T-helper 2 cell (primary cell): Measurements from ENCODE around the gene RARG.
"Not testable (repeated sequence)": the region's sequence is repeated elsewhere in the genome, so short reads cannot be mapped to it uniquely, and the experiment has no call there.

ENCODE experiments used
- DNase-seq, 5 experiments: peaks; one replicate each; pipeline versions ENCODE4 v3.0.0 to v3.0.0-alpha.2; 2012 to 2022

RARG gene

GRCh38 chr12:53208435-53208834 is 23.6 kb downstream of the RARG start:
- no peak for DNase-seq

DNA sequence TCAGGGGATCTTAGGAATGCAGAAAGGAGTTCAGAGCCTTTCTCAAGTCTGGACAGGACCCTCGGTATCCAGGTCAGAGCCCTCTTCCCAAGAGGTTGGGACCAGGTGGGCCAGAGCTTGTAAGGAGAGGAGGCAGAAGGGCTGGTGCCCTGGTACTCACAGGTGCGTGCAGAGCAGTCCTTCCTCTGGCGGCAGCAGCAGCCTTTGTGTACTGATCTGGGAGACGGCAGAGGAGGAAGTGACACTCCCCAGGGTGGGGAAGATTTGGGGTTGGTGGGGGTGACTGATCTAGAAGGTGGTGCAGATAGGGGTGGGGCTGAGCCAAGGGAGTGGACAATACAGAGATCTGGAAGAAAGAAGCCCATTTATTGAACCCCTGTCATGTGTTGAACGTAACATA is 25.0 kb downstream of the RARG start, which contains the start of gene ITGB7:
Gene ITGB7 (minus strand): TSS at position 210 of the 400 bp plus-strand sequence. CDS start 6,808 bp downstream, outside the sequence.
- peak in 3 of 5 experiments; percentile 52 to 88 (median 69) for DNase-seq

DNA sequence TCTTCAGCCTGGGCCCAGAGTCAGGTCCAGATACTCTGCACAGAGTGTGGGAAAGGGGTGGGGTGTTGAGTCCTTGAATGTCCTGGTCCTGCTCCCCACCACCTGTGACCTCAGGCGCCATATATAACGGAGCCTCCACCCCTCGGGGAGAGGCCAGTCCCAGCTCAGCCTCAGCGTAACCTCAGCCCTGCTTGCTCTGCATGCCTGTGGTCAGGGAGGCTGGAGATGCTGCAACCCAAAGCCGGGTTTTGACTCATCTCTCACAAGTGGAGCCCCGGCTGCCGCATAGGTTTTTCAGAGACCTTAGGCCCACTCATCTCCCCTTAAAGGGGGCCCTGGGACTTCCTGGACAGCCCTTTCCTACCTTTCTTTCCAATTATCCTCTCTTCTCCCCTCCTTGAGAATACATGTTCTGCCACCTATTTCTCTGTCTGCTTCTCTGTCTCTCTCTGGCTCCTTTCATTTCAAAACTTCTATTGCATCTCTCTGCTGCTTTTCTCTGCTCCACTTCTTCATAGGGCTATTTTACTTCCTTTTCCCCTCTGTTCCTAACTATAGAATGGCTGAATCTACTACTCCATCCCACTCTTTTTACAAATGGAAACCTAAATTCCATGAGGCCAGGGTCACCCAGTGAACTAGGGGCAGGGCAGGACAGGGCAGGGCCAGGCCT is 26.1 kb downstream of the RARG start:
- DNase-seq = peak in 3 of 5 experiments; percentile 48 to 92 (median 48)

DNA sequence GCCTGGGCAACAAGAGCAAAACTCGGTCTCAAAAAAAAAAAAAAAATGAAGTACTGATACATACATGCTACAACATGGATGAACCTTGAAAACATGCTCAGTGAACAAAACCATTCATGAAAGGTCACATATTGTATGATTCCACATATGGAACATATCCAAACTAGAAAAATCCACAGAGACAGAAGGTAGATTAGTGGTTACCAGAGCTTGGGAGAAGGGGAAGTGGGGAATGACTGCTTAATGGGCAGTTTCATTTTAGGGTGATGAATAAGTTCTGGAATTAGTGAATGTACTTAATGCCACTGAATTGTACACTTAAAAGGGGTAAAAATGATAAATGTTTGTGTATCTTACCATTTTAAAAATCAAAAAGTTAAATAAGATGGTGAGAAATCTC is 27.7 kb downstream of the RARG start:
- DNase-seq = no peak

DNA sequence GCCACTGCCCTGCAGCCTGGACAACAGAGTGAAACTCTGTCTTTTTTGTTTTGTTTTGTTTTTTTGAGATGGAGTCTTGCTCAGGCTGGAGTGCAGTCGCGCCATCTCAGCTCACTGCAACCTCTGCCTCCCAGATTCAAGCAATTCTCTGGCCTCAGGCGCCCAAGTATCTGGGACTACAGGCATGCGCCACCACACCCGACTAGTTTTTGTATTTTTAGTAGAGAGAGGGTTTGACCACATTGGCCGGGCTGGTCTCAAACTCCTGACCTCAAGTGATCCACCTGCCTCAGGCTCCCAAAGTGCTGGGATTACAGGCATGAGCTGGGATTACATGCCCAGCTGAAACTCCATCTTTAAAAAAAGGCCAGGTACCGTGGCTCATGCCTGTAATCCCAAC is 29.7 kb downstream of the RARG start:
- DNase-seq = not testable (repeated sequence)

- DNase-seq = no peak
These were observed 30.4 kb downstream of the RARG start for GRCh38 chr12:53201639-53202038.

DNA sequence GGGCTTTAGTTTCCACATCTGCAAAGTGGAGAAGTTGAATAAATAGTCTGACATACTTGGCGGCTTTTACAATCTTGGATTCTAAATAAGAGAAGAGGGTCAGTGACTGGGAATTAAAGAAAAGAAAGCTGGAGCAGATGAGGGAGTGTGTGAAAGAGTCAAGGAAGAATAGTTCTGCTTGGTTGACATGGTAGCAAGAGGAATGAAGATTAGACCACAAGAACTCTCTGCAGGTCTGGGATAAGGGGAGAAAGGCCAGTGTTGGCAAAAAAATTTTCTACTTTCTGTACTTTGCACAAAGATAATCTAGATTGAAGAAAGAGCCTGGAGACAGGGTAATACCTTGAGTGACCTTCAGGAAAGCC is 30.9 kb downstream of the RARG start:
- DNase-seq = no peak

GRCh38 chr12:53200458-53201176 is 31.4 kb downstream of the RARG start:
- peak in 1 of 5 experiments; percentile 56 for DNase-seq

GRCh38 chr12:53200107-53200457 is 31.9 kb downstream of the RARG start:
- DNase-seq = no peak

DNA sequence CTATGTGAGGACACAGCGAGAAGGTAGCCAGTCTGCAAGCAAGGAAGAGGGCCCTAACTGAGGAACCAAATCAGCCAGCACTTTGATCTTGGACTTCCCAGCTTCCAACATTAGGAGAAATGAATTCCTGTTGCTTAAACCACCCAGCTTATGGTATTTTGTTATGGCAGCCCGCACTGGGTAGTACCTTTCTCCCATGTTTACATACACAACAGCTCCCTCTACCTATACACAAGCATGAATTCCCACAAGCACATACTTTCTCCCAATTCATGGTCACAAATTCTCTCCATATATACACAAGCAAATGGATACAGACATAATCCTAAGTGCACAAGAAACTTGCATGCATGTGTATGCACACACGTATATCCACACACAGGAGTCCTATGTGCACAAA is 32.3 kb downstream of the RARG start:
- no peak for DNase-seq

DNA sequence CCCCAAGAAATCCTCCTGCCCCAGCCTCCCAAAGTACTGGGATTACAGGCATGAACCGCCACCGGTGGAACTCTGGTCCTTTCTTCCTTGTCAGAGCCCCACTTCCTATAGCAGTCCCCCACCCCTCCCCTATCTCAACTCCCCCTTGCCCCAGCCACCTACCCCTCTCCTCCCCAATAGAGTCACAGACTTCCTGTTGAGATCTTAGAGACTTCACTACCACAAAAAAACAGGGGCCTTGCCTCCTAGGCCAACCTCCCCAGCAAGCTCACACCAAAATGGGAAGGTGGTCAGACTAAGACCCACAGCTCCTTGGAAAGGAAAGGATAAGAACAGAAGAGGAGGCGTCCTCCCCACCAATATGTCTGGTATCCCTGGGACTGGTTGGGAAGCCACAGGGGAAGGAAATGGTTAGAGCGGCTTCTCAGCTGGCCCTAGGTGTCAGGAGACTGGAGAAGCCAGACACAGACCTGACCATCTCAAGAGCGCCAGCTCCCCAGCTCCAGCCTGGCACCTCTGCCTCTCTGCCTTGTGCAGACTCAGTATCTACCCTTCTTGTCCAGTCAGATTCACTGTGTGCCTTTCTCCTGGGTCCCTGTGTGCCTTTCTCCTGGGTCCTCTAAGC is 33.4 kb downstream of the RARG start:
- peak in 2 of 5 experiments; percentile 52 to 55 for DNase-seq

- no peak for DNase-seq
These were observed 34.9 kb downstream of the RARG start for GRCh38 chr12:53197011-53197640.

GRCh38 chr12:53196486-53196885 is 35.5 kb downstream of the RARG start:
- DNase-seq = no peak

DNA sequence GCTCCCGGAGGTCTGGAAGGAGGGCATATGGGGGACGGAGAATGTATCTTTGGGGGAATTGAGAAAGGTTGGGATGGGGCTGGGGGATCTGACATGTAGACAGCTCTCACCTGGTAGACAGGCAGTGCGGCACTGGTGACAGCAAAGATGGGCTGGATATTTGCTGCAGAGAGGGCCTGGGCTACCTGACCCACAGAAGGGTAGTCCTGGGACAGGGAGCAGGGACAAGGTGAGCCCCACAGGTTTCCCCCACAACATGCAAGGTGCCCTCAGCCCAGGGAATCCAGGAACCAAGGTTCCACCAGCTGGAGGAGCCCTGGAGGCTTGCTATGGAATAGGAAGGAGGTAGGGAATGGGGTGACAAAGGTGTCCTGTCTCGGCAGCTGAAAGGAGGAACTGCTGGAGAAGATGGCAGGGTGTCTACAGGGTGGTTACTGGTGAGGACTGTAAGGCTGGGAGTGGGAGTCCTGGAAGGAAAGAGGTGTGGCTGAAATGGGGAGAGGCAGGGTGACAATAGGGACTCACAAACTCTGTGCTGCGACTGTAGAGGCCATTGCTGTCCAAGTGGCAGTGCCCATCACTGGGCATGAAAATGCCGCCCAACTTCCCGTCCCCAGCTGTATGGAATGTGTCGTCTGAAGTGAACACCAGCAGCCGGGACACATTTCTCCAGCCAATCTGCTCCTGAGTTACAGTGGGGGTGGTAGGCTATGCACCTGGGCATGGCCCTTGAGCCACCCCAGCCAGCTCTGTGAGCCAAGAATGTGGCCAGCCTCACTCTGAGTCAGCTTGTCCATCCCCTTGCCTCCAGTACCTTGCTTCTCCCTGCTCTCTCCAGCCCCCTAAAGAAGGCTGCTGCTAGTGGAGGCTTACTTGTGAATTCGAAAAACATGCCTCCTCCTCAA is 36.2 kb downstream of the RARG start:
- DNase-seq = no peak

GRCh38 chr12:53194973-53195372 is 37.0 kb downstream of the RARG start:
- no peak for DNase-seq

- DNase-seq = no peak
These were observed 37.9 kb downstream of the RARG start for GRCh38 chr12:53193985-53194716.

DNA sequence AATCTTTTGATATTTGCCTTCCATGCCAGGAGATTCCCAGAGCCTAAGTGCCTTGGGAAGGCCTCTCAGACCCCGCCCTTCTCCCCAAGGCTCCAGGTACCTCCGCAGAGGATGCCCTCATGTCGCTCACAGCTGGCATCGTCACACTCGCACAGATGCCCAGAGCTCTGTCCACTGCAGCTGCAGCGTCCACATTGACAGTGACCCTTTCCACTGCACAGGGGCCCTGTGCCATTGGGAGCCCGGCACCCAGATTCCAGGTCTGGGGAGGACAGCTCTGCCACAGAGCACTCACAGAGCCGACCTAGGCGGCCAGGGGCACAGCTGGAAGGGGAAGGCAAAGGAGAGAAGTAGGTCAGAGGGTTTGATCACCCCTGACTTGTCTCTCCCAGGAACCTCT is 39.0 kb downstream of the RARG start:
- DNase-seq = no peak

DNA sequence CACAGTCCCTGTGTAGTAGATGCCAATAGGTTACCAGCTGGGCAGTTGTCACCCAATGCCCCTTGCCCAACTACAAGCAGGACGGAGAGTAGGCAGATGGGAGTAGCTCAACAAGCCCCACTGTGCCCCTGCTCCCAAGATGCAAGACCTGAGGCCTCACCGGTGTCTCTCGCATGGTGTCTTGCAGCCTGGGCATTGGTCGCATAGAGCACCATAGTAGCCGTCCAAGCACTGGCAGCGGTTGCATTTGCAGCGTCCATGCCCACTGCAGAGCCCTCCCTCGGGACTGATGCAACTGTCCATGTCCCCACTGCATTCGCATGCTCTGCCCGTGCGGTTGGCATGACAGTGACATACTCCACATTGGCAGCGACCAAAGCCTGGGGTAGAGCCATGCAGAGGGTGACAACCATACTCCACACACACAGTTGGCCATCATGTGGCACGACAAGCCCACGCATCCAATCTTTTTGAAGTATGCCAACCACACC is 39.4 kb downstream of the RARG start:
- DNase-seq = no peak

DNA sequence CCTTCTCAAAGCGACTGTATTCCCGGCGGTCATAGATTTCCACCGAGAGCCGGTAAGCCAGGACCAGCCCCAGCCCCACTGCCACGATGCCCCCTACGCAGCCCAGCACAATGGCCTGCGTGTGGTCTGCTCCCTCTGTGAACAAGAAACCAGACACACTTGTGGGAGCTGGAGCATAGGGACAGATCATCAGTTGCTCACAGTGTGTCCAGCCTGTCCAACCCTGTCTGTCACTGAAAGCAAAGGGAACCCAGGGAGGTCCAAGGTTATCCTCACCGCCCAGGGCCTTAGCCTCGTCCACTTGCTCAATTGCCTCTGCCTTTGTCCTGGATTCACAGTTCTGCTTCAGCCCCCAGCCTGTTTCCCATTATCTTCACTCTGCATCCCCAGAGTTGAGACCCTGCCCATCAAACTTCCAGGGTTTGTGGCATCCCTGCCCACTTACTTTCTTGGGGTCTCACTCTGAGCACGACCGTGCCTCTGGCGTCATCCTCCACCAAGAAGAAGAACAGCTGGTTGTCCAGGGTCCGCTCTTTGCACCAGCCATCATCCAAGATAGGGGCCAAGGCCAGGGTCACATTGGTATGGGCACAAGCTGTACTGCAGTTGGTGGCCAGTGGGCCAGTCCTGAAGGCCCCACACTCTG is 40.0 kb downstream of the RARG start:
- no peak for DNase-seq

- no peak for DNase-seq
These were observed 40.7 kb downstream of the RARG start for GRCh38 chr12:53191096-53191884.
